H1 (cell line): Measurements from ENCODE around the gene HEXIM1. TPM values are rescaled to one million over a fixed set of nuclear protein-coding genes. Genes with fewer than 3 reads are reported as not detected.

Source experiments
- CTCF ChIA-PET: fragments of 300-600 bp; sonication (Branson Sonifier 250); formaldehyde crosslinking; loops from one replicate; lab custom pipeline; 2021; ENCODE audit not compliant: partially characterized antibody; lab: Charles Lee
- POLR2A ChIA-PET: fragments of 300-600 bp; sonication (Branson Sonifier 250); formaldehyde crosslinking; loops from one replicate; lab custom pipeline; 2021; ENCODE audit warnings: inconsistent platforms; ENCODE audit not compliant: partially characterized antibody; lab: Charles Lee
- DNase-seq, 2 experiments: peaks; one replicate each; pipeline versions ENCODE4 v3.0.0 to v3.0.0-alpha.2; 2010 to 2022; ENCODE audit warnings: low spot score in 2 of 2, low read depth in 1 of 2, mixed read lengths in 1 of 2
- FAIRE-seq: peaks from 2 replicates; lab custom pipeline; 2011; peaks lifted over from hg19 to GRCh38; lab: Jason Lieb, UNC
- H2AFZ ChIP-seq: 2 replicates; pipeline ENCODE4 v1.8.1; 2012; ENCODE audit warnings: low read length, inconsistent platforms
- H2AK5ac ChIP-seq: 2 replicates; pipeline ENCODE4 v1.6.1; 2013; ENCODE audit warnings: low read depth, low read length
- H2BK120ac ChIP-seq: replicated peaks from 2 replicates; pipeline ENCODE3; 2013; ENCODE audit warnings: low read depth, low read length, inconsistent platforms
- H2BK12ac ChIP-seq: 2 replicates; pipeline ENCODE4 v1.6.1; 2013; ENCODE audit warnings: low read depth, low read length
- H2BK15ac ChIP-seq: 2 replicates; pipeline ENCODE4 v1.6.1; 2013; ENCODE audit warnings: low read length
- H2BK20ac ChIP-seq: 2 replicates; pipeline ENCODE4 v1.6.1; 2013; ENCODE audit warnings: low read length
- H2BK5ac ChIP-seq: 2 replicates; pipeline ENCODE4 v1.6.1; 2013; ENCODE audit warnings: low read depth, low read length
- H3K14ac ChIP-seq: 2 replicates; pipeline ENCODE4 v1.6.1; 2013; ENCODE audit warnings: inconsistent platforms; ENCODE audit not compliant: insufficient read length
- H3K18ac ChIP-seq: 2 replicates; pipeline ENCODE4 v1.6.1; 2013; ENCODE audit warnings: low read length; ENCODE audit errors: extremely low read depth
- H3K23ac ChIP-seq: 2 replicates; pipeline ENCODE4 v1.6.1; 2013; ENCODE audit warnings: inconsistent platforms; ENCODE audit not compliant: insufficient read length
- H3K23me2 ChIP-seq: 2 replicates; pipeline ENCODE4 v1.6.1; 2013; ENCODE audit warnings: low read depth, low read length
- H3K27ac ChIP-seq: 2 replicates; pipeline ENCODE4 v1.6.1; 2011; ENCODE audit warnings: low read depth, low read length, inconsistent platforms
- H3K27me3 ChIP-seq, 4 experiments: replicated peaks in 1 of 4; 1 replicate in 1 of 4; 2 replicates in 3 of 4; pipeline versions ENCODE4 v1.6.1 to v1.8.1; 2011 to 2013; ENCODE audit warnings: low read length in 3 of 4, mild to moderate bottlenecking in 3 of 4, inconsistent platforms in 2 of 4, mixed read lengths in 2 of 4, moderate library complexity in 1 of 4; ENCODE audit not compliant: control insufficient read depth in 3 of 4, insufficient read depth in 3 of 4; ENCODE audit errors: extremely low read depth in 1 of 4
- H3K36me3 ChIP-seq, 4 experiments: 2 replicates each; pipeline versions ENCODE4 v1.6.1 to v1.8.1; 2011 to 2013; ENCODE audit warnings: mild to moderate bottlenecking in 4 of 4, low read length in 3 of 4, moderate library complexity in 2 of 4, control low read depth in 1 of 4, inconsistent platforms in 1 of 4; ENCODE audit not compliant: insufficient read depth in 4 of 4, control insufficient read depth in 2 of 4
- H3K4ac ChIP-seq: replicated peaks from 2 replicates; pipeline ENCODE3; 2013; ENCODE audit warnings: low read length, low read depth, mixed read lengths, inconsistent platforms; ENCODE audit not compliant: insufficient read length
- H3K4me1 ChIP-seq, 4 experiments: replicated peaks in 1 of 4; 1 replicate in 1 of 4; 2 replicates in 3 of 4; pipeline versions ENCODE4 v1.6.1 to v1.8.1; 2011 to 2013; ENCODE audit warnings: low read length in 3 of 4, inconsistent platforms in 2 of 4, mixed read lengths in 1 of 4; ENCODE audit not compliant: insufficient read depth in 4 of 4, control insufficient read depth in 3 of 4
- H3K4me2 ChIP-seq, 2 experiments: 2 replicates each; pipeline versions ENCODE4 v1.6.1 to v1.8.1; 2011 to 2013; ENCODE audit warnings: low read depth in 2 of 2, low read length in 2 of 2, control low read depth in 1 of 2, inconsistent platforms in 1 of 2, mild to moderate bottlenecking in 1 of 2; ENCODE audit not compliant: insufficient read depth in 1 of 2
- H3K4me3 ChIP-seq, 4 experiments: fragments of 200-600, 300-600 bp in 1 of 4; sonication (generic), shearing (Covaris generic), sonication (Bioruptor Twin) in 1 of 4; 2 replicates each; pipeline versions ENCODE4 v1.5.1 to v1.8.1; 2011 to 2016; ENCODE audit warnings: low read length in 4 of 4, low read depth in 3 of 4, control low read depth in 2 of 4, inconsistent platforms in 2 of 4, mild to moderate bottlenecking in 2 of 4, mixed read lengths in 1 of 4, moderate library complexity in 1 of 4; ENCODE audit not compliant: insufficient read depth in 2 of 4; ENCODE audit errors: extremely low read depth in 1 of 4
- H3K56ac ChIP-seq: replicated peaks from 2 replicates; pipeline ENCODE3; 2013; ENCODE audit warnings: low read depth, mild to moderate bottlenecking, mixed read lengths, low read length, inconsistent platforms; ENCODE audit not compliant: insufficient read length
- H3K79me1 ChIP-seq: 2 replicates; pipeline ENCODE4 v1.6.1; 2013; ENCODE audit warnings: low read depth, low read length, control low read depth
- H3K79me2 ChIP-seq, 2 experiments: 2 replicates each; pipeline versions ENCODE4 v1.6.1 to v1.8.1; 2012 to 2013; ENCODE audit warnings: low read length in 2 of 2, mild to moderate bottlenecking in 2 of 2, inconsistent platforms in 1 of 2; ENCODE audit not compliant: insufficient read depth in 2 of 2, control insufficient read depth in 1 of 2
- H3K9ac ChIP-seq, 4 experiments: replicated peaks in 1 of 4; 1 replicate in 1 of 4; 2 replicates in 3 of 4; pipeline versions ENCODE4 v1.6.1 to v1.8.1; 2011 to 2013; ENCODE audit warnings: low read depth in 3 of 4, low read length in 3 of 4, control low read depth in 2 of 4, mild to moderate bottlenecking in 2 of 4, moderate library complexity in 2 of 4, inconsistent platforms in 1 of 4; ENCODE audit errors: extremely low read depth in 1 of 4
- H3K9me3 ChIP-seq, 2 experiments: 2 replicates each; pipeline versions ENCODE4 v1.6.1 to v1.8.1; 2012 to 2013; ENCODE audit warnings: mild to moderate bottlenecking in 2 of 2, moderate library complexity in 2 of 2, control low read depth in 1 of 2, inconsistent platforms in 1 of 2, low read depth in 1 of 2, low read length in 1 of 2, mixed read lengths in 1 of 2; ENCODE audit not compliant: insufficient read depth in 2 of 2
- H4K20me1 ChIP-seq, 2 experiments: replicated peaks in 1 of 2; 2 replicates each; pipeline versions ENCODE3 to v1.8.1; 2011 to 2013; ENCODE audit warnings: inconsistent platforms in 2 of 2, low read length in 2 of 2, mild to moderate bottlenecking in 1 of 2; ENCODE audit not compliant: insufficient read depth in 2 of 2, control insufficient read depth in 1 of 2
- H4K5ac ChIP-seq: 2 replicates; pipeline ENCODE4 v1.6.1; 2013; ENCODE audit warnings: low read length, low read depth, mixed read lengths, inconsistent platforms; ENCODE audit not compliant: insufficient read length
- H4K8ac ChIP-seq: 2 replicates; pipeline ENCODE4 v1.8.0; 2013; ENCODE audit warnings: mild to moderate bottlenecking, moderate library complexity, low read length, inconsistent platforms; ENCODE audit not compliant: insufficient read depth; ENCODE audit errors: extremely low read depth
- H4K91ac ChIP-seq: replicated peaks from 2 replicates; pipeline ENCODE3; 2013; ENCODE audit warnings: low read length, mixed read lengths, inconsistent platforms; ENCODE audit not compliant: insufficient read length
- BACH1 ChIP-seq: IDR thresholded peaks from 2 replicates; pipeline ENCODE4 v1.6.1; 2012; ENCODE audit warnings: low read length, improper control_type of control experiment
- FOSL1 ChIP-seq: IDR thresholded peaks from 2 replicates; pipeline ENCODE4 v1.6.1; 2011; ENCODE audit warnings: mild to moderate bottlenecking, low read depth, low read length, moderate library complexity; ENCODE audit not compliant: insufficient read depth
- JUN ChIP-seq: IDR thresholded peaks from 2 replicates; pipeline ENCODE4 v1.6.1; 2011; ENCODE audit warnings: low read depth, mild to moderate bottlenecking, improper control_type of control experiment, low read length
- SRF ChIP-seq: IDR thresholded peaks from 2 replicates; pipeline ENCODE4 v1.6.1; 2011; ENCODE audit warnings: mild to moderate bottlenecking, low read depth, low read length, moderate library complexity
- WGBS, 2 experiments: shearing (Covaris generic) in 1 of 2; methylation state at CpG; one replicate each; pipeline versions ENCODE4 v1.1.6 to v1.1.7; 2013 to 2015; ENCODE audit warnings: low lambda C conversion rate in 2 of 2, mixed read lengths in 2 of 2, inconsistent platforms in 1 of 2, low coverage in 1 of 2, missing lambda C conversion rate in 1 of 2; ENCODE audit not compliant: insufficient replicate concordance in 2 of 2, insufficient coverage in 1 of 2, insufficient read length in 1 of 2; ENCODE audit errors: extremely low coverage in 1 of 2, missing lambda C conversion rate in 1 of 2; 5-methylcytosine and 5-hydroxymethylcytosine counted together
- polyA plus RNA-seq, 7 experiments: library from polyadenylated mRNA; depleted of rRNA in 3 of 7; stranded (reverse) in 5 of 7; unstranded in 2 of 7; fragments of >200 nt in 5 of 7; fragments of 200-250 nt in 2 of 7; gene quantifications; 1 replicate in 5 of 7; 2 replicates in 1 of 7; 4 replicates in 1 of 7; pipeline versions ENCODE4 v1.2.1 to v1.2.3, GENCODE V29; 2011 to 2013; ENCODE audit warnings: missing spikeins in 2 of 7, mixed read lengths in 2 of 7
- total RNA-seq: library from RNA; stranded (reverse); fragmentation: NEBNext Ultra II Directional; extraction: Animal tissue kit (Norgen Biotek cat#: 25700); gene quantifications from 2 replicates; pipeline ENCODE4 v1.2.1, GENCODE V29; 2021
- TF ChIP-seq, protein P1 (sequence below), 3 experiments: IDR thresholded peaks; 1 replicate in 2 of 3; 2 replicates in 1 of 3; pipeline versions ENCODE4 v1.5.1 to v1.6.1; 2011; ENCODE audit warnings: low read length in 3 of 3, mild to moderate bottlenecking in 3 of 3, inconsistent platforms in 2 of 3, low read depth in 1 of 3, moderate library complexity in 1 of 3; ENCODE audit not compliant: insufficient read depth in 1 of 3; ENCODE audit errors: control extremely low read depth in 1 of 3

The HEXIM1 gene
- total and polyA plus RNA-seq, 2 of the 8 experiments (the other 6 are each of a cell fraction or from before 2014, with no cell fraction given): 9.1 to 38.3 TPM

- Histone ChIP-seq H3K4me2 (no peak overlapping the region), H3K27ac (no peak overlapping the region)
These were observed 20.9 kb downstream of the HEXIM1 start for GRCh38 chr17:45168991-45169752.

More at GRCh38 chr17:45168991-45169752, 20.9 kb downstream of the HEXIM1 start:
- H4K20me1 ChIP-seq: no peaks in the 10 kb centered on the region
- no peak overlapping the region for H2AFZ ChIP-seq
- no peak overlapping the region for H3K4me3 ChIP-seq
- POLR2A ChIA-PET: interaction anchor here (1.2 to 26.8 kb wide), 5 partner anchors 9 to 28 kb away, joined by 5 to 1076 read pairs (median 7); partner anchors contain the start of genes HEXIM1 and HEXIM2
- H2BK15ac ChIP-seq: no peak overlapping the region
- no peak overlapping the region for H3K23ac ChIP-seq
- no peak overlapping the region for H3K14ac ChIP-seq
- H3K4ac ChIP-seq: no peak overlapping the region
- peak overlapping the region; percentile 73 for H4K91ac ChIP-seq
- peaks cover 0 to 4% (median 2%) of the 10 kb centered on the region in 4 experiments; a peak in 1 of 8 replicates for H3K36me3 ChIP-seq
- H3K4me1 ChIP-seq: peaks cover 5 to 29% (median 26%) of the 10 kb centered on the region in 4 experiments
- H4K5ac ChIP-seq: no peak overlapping the region
- H3K18ac ChIP-seq: no peak overlapping the region
- no peak overlapping the region for H2BK20ac ChIP-seq
- DNase-seq (no peak), FAIRE-seq (no peak)
- H2AK5ac ChIP-seq: no peak overlapping the region
- TF ChIP-seq, protein P1, sequence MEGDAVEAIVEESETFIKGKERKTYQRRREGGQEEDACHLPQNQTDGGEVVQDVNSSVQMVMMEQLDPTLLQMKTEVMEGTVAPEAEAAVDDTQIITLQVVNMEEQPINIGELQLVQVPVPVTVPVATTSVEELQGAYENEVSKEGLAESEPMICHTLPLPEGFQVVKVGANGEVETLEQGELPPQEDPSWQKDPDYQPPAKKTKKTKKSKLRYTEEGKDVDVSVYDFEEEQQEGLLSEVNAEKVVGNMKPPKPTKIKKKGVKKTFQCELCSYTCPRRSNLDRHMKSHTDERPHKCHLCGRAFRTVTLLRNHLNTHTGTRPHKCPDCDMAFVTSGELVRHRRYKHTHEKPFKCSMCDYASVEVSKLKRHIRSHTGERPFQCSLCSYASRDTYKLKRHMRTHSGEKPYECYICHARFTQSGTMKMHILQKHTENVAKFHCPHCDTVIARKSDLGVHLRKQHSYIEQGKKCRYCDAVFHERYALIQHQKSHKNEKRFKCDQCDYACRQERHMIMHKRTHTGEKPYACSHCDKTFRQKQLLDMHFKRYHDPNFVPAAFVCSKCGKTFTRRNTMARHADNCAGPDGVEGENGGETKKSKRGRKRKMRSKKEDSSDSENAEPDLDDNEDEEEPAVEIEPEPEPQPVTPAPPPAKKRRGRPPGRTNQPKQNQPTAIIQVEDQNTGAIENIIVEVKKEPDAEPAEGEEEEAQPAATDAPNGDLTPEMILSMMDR (IDR thresholded peaks at IDR 0.05; ENCODE audit: control extremely low read depth in 1 of 3, insufficient read depth in 1 of 3, low read depth in 1 of 3, low read length in 3 of 3): 0 out of 4 replicates have a peak, but pooled peaks of 1 of the 3 experiments have one; percentile 14
- TF ChIP-seq SRF (no peak), BACH1 (no peak), FOSL1 (no peak), JUN (no peak)
- no peaks in the 10 kb centered on the region for H3K79me1 ChIP-seq
- no peak overlapping the region for H2BK5ac ChIP-seq
- CTCF ChIA-PET: interaction anchor here (0.5 to 10.0 kb wide), 8 partner anchors 10 to 332 kb away, joined by 4 to 103 read pairs (median 5); partner anchors contain the start of genes ACBD4 and HEXIM1
- 95% methylated on average over 43 of the region's 43 CpGs; no CpG with 5 or more reads in 1 of the 2 experiments for WGBS, 2 experiments
- no peak overlapping the region for H2BK12ac ChIP-seq
- no peak overlapping the region for H3K9ac ChIP-seq
- no peaks in the 10 kb centered on the region for H3K79me2 ChIP-seq
- no peaks in the 10 kb centered on the region for H3K9me3 ChIP-seq
- H3K56ac ChIP-seq: no peak overlapping the region
- no peaks in the 10 kb centered on the region for H3K27me3 ChIP-seq
- no peak overlapping the region; the same call in 1 of the 2 replicates for H4K8ac ChIP-seq
- no peaks in the 10 kb centered on the region; the same call in 1 of the 2 replicates for H3K23me2 ChIP-seq
- no peak overlapping the region for H2BK120ac ChIP-seq
